Erythroblast (primary cell): Measurements from ENCODE around the gene FAM98A.

ENCODE experiments used
- DNase-seq, 2 experiments: peaks; one replicate each; lab custom pipeline; 2025; lab: John Stamatoyannopoulos, UW
- GATA1 ChIP-seq: IDR thresholded peaks from 2 replicates; pipeline ENCODE4 v1.6.1; 2011; ENCODE audit warnings: low read depth, mild to moderate bottlenecking, control low read depth, low read length, moderate library complexity
- POLR2A ChIP-seq: IDR thresholded peaks from 2 replicates; pipeline ENCODE4 v1.6.1; 2011; ENCODE audit warnings: mild to moderate bottlenecking, low read length

Gene FAM98A

GRCh38 chr2:33607251-33607721 is 8.2 kb upstream of the FAM98A start:
- DNase-seq, result peak in 1 of 2 experiments; percentile 4
- TF ChIP-seq POLR2A (no peak), GATA1 (no peak)

GRCh38 chr2:33606622-33607021 is 7.5 kb upstream of the FAM98A start:
- no peak for TF ChIP-seq GATA1
- TF ChIP-seq POLR2A, result no peak
- no peak for DNase-seq

- TF ChIP-seq POLR2A (no peak), GATA1 (no peak)
- no peak for DNase-seq
Measured at GRCh38 chr2:33606100-33606499, 7.0 kb upstream of the FAM98A start.

- TF ChIP-seq POLR2A, result no peak
- no peak for TF ChIP-seq GATA1
Measured at GRCh38 chr2:33605056-33605455, 6.0 kb upstream of the FAM98A start.

GRCh38 chr2:33603416-33603815 is 4.3 kb upstream of the FAM98A start:
- DNase-seq, result no peak
- TF ChIP-seq POLR2A (no peak), GATA1 (no peak)

More at GRCh38 chr2:33605056-33605455, 6.0 kb upstream of the FAM98A start:
- no peak for DNase-seq

- TF ChIP-seq POLR2A (no peak), GATA1 (no peak)
- no peak for DNase-seq
Measured at GRCh38 chr2:33602201-33602830, 3.2 kb upstream of the FAM98A start.

GRCh38 chr2:33599943-33600192 is 769 bp upstream of the FAM98A start:
- no peak for DNase-seq
- TF ChIP-seq POLR2A (no peak), GATA1 (no peak)

- no peak for TF ChIP-seq POLR2A
- no peak for TF ChIP-seq GATA1
- DNase-seq, result peak; percentile 71 to 74
Measured at GRCh38 chr2:33598561-33599174, 431 bp downstream of the FAM98A start.

GRCh38 chr2:33597026-33597425 is 2.1 kb downstream of the FAM98A start:
- TF ChIP-seq POLR2A (no peak), GATA1 (no peak)
- no peak for DNase-seq

GRCh38 chr2:33595385-33595784 is 3.7 kb downstream of the FAM98A start:
- no peak for DNase-seq
- TF ChIP-seq GATA1 (no peak), POLR2A (no peak)

GRCh38 chr2:33589444-33589843 is 9.7 kb downstream of the FAM98A start:
- no peak for TF ChIP-seq POLR2A
- TF ChIP-seq GATA1, result no peak
- no peak for DNase-seq

- TF ChIP-seq POLR2A (no peak), GATA1 (no peak)
- no peak for DNase-seq
Measured at GRCh38 chr2:33588232-33588631, 10.9 kb downstream of the FAM98A start.

- TF ChIP-seq GATA1 (no peak), POLR2A (no peak)
- no peak for DNase-seq
Measured at GRCh38 chr2:33586766-33587165, 12.3 kb downstream of the FAM98A start.

GRCh38 chr2:33583194-33583938 is 15.7 kb downstream of the FAM98A start:
- TF ChIP-seq POLR2A (no peak), GATA1 (no peak)
- DNase-seq, result peak; percentile 25 to 68

- DNase-seq, result no peak
- no peak for TF ChIP-seq GATA1
- TF ChIP-seq POLR2A, result no peak
Measured at GRCh38 chr2:33581872-33582271, 17.2 kb downstream of the FAM98A start.
